DLD1 (cell line): ENCODE measurements around the gene WDR88.

Experiments used
- in situ Hi-C: cut with HindIII; loops from 2 replicates; pipeline ENCODE4 v1.10.0; 2017; ENCODE audit warnings: low sequenced_read_pairs

Gene WDR88, protein sequence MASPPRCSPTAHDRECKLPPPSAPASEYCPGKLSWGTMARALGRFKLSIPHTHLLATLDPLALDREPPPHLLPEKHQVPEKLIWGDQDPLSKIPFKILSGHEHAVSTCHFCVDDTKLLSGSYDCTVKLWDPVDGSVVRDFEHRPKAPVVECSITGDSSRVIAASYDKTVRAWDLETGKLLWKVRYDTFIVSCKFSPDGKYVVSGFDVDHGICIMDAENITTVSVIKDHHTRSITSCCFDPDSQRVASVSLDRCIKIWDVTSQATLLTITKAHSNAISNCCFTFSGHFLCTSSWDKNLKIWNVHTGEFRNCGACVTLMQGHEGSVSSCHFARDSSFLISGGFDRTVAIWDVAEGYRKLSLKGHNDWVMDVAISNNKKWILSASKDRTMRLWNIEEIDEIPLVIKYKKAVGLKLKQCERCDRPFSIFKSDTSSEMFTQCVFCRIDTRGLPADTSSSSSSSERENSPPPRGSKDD

DNA sequence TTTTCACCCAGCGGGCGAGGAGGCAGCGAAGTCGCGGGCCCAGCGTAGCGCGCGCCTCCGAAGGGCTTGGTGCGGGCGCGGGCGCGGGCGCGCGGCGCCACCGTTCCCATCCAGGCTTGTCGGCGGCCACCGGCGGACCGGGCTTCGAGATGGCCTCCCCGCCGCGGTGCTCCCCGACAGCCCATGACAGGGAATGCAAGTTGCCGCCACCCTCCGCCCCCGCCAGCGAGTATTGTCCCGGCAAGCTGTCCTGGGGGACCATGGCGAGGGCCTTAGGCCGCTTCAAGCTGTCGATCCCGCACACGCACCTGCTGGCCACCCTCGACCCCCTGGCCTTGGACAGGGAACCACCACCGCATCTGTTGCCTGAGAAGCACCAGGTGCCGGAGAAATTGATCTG, at the start of gene WDR88:
Gene WDR88, plus strand, starts transcription at position 94 of the 400 bp plus-strand sequence. Its CDS starts 56 bp downstream, at position 150.
- in situ Hi-C loops = no loop called here

DNA sequence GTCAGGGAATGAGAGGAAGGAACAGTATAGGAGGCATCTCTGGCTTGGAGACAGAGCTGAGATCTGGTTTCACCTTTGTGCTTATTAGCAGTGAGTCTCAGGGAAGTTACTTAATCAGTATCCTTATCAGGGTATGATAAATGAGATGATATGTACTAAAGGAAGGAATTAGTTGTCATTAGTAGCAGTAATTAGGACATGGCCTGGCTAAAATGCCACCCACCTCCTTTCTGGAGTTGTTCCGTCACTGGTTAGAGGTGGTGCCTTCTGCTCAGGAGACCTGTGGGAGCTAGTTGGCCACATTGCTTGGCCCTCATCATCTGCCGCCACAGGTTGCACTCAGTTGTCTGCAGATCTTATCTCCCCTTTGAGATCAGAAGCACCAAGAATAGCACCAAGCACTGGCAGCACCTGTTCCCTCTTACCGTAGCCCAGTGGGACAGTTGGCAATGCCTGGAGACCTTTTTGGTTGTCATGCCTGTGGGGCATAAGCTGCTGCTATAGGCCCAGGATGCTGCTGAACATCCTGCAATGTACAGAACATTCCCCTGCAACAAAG, 46.3 kb upstream of the WDR88 start:
- in situ Hi-C loops = no loop called here

GRCh38 chr19:33086955-33087354, 45.0 kb upstream of the WDR88 start:
- in situ Hi-C loops = no loop called here

DNA sequence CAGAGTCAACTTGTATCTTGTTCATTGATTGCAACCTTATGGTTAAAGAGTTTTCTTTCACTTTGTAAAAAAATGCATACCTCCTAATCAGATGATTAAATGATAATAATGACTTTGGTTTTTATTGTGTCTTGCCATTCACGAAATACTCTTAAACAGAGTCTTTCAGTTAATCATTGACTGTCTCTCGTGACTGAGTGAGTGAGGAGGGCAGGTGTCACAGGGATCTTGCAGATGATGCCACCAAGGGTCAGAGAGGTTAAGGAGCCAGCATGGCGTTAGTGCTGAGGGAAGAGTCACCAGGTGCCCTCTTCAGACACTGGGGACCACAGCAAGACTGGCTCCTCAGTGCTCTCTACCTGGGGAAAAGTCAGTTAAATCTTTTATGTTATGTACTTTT, 42.9 kb upstream of the WDR88 start:
- in situ Hi-C loops = no loop called here

GRCh38 chr19:33090179-33090578, 41.7 kb upstream of the WDR88 start:
- in situ Hi-C loops = no loop called here

GRCh38 chr19:33093420-33094210, 38.3 kb upstream of the WDR88 start:
- in situ Hi-C loops = no loop called here

GRCh38 chr19:33094436-33095067, 37.4 kb upstream of the WDR88 start:
- in situ Hi-C loops = no loop called here

DNA sequence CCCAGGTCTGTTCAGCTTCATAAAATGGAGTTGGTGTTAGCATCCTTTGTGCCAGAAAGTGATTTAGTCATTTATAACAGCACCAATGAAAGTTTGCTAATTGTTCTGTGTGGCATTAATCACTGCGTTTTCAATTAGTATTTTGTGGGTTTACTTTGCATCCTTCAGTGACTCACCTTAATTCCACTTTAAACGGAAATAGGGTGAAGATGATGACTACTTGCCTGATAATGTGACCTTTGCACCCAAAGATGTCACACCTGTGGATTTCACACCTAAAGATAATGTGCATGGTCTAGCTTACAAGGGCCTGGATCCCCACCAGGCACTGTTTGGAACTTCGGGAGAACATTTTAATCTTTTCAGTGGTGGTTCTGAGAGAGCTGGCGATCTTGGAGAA, 35.9 kb upstream of the WDR88 start:
- in situ Hi-C loops = no loop called here

DNA sequence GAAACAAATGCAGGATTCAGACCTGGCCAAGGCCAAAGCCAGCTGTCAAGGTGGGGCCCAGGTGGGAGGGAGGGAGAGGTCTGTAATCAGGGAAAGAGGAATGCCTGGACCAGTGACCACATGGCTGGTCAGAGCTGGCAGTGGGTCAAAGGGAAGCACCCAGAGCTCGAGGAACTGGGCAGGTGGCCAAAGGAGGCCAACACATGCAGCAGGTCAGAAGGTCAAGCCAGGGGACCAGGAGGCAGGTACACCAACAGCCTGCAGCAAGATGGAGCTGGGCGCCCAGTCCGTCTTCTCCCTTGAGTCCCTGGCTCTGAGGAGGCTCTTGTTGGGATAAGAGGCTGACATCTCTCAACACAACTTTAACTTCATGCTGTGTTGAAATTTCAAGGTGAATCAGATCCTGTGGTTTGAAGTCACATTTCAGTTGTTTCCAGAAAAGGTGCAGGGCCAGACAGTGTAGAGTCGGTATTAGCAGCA, 33.8 kb upstream of the WDR88 start:
- in situ Hi-C loops = no loop called here

- in situ Hi-C loops = no loop called here
Observed at GRCh38 chr19:33100894-33101644, 30.8 kb upstream of the WDR88 start.

GRCh38 chr19:33102893-33103292, 29.0 kb upstream of the WDR88 start:
- in situ Hi-C loops = no loop called here

DNA sequence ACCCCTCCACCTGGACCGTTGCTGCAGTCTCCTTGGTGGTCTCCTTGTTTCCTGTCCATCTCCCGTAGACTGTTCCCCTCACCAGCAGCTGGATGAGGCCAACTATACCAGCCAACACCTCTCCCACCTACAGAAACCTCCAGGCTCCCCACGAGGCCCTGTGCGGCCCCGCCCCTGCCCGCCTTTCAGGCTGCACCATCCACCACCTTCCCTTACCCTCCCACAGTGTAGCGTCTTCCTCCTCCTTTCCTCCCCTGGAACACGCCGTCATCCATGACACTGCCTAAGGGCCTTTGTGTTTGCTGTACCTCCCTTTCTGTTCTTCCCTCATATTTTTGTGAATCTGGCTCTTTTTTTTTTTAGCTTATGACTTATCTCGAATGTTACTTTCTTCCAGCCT, 23.8 kb upstream of the WDR88 start:
- in situ Hi-C loops = no loop called here

DNA sequence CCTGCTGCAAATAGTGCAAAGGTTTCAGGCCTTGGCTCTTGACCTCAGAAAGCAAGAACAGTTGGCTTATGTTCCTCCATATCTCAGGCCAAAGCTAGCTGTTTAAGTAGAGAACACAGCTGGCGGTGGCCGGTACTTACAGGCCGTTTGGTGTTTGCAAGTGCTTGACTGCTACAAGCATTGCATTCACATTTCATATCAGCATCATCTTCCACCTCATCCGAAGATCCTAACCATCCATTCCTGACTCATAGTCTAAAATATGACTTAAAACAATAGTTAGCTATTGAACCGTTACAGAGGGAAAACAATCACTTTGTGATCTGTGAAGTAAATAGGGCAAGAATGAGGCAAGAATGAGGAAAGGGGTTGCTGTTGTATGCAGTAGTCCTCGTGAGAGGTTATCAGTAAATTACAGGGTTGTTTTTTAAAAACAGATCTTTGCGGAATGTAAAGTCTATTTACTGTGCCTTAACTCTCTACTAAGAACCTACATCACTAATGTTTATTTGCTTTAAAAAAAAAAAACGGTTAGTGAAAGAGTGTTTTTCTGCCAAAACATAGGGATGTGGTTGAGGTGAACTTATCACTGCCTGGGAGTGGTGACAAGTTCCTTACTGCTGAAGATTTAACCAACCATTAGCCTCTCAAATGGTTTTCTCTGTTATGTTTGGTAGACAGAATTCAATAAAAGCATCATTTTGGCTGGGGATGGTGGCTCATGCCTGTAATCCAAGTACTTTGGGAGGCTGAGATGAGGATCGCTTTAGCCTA, 21.6 kb upstream of the WDR88 start:
- in situ Hi-C loops = loop anchor here (10.0 kb wide), 1 partner anchor 126 kb away; no protein-coding TSS in a partner anchor

GRCh38 chr19:33111587-33111986, 20.3 kb upstream of the WDR88 start:
- in situ Hi-C loops = loop anchor here (10.0 kb wide), 1 partner anchor 127 kb away; no protein-coding TSS in a partner anchor

- in situ Hi-C loops = loop anchor here (10.0 kb wide), 1 partner anchor 130 kb away; no protein-coding TSS in a partner anchor
Observed at GRCh38 chr19:33114312-33114711, 17.6 kb upstream of the WDR88 start.

DNA sequence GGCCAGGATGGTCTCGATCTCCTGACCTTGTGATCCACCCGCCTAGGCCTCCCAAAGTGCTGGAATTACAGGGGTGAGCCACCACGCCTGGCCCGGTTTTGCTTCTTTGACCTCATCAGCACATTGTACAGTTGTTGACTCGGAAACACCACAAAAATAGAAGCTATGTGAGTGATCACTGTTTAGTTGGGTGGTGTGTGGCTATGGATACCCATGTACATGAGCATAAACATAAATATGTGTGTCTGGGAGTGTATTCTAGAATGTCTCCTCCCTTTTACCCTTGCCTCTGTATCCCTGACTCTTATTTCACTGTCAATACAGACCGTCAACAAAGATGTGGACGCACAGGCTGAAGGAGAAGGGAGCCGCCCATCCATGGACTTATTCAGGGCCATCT, 14.4 kb upstream of the WDR88 start:
- in situ Hi-C loops = loop anchor here (10.0 kb wide), 1 partner anchor 133 kb away; no protein-coding TSS in a partner anchor

DNA sequence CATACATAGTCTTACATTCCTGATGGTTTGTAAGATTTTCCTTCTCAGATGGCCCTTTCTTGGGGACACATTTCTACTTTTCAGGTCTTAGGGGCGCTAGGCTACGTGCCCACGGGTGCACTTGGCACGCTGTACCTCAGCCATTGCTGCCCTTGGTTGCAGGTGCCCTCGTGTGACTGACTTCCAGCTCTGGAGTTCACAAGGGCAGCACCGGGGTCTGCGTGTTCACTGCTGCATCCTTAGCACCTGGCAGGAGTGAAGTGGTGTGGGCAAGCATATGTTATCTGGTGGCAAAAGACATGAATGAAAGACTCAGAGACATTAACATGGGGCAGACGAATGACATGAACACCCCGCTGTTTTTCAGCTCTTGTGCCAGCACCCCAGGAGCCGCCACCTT, 13.3 kb upstream of the WDR88 start:
- in situ Hi-C loops = loop anchor here (10.0 kb wide), 1 partner anchor 134 kb away; no protein-coding TSS in a partner anchor

DNA sequence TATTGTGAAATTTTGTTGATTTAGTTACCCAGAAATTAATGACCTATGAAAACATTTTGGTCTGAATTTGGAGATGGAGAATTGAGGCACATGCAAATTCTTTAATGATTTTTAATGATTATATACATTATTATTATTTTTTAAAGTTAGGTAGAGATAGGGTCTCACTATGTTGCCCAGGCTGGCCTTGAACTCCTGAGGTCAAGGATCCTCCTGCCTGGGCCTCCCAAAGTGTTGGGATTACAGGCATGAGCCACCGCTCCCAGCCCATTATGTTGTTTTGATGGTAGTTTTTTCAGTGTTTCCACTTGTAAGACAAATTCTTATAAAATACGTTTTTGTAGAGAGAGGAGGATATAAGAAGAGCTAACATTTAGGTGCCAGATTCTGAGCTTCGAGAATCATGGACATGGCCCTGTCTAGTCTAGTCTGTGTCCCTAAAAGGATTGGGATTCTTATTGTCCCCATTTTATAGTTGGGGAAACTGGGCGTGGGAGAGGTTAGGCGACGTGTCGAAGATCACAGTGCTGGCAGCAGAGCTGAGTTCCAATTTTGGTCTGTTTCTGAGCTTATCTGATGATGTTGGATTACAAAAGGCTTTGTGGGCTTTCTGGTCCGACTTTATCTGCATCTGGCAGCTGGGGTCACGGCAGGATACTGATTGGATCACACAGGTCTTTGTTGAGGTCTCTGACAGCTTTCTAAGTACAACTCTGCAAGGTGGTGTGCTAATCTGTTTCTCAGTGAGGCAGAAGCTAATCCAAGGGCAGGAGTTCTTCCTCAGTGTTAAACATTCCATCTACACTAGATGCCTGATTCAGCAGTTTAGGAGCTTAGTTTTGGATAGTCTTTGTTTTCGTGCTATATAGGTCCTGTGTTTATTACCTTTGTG, 7.5 kb upstream of the WDR88 start:
- in situ Hi-C loops = no loop called here
